OCI-LY1 (cell line): ENCODE measurements around the gene RAB3IL1.
A peak's percentile ranks its signal among the peaks of the same experiment; 100 is the strongest.
"Not testable (repeated sequence)": the region's sequence is repeated elsewhere in the genome, so short reads cannot be mapped to it uniquely, and the experiment has no call there.

Experiments
- H2AFZ ChIP-seq: fragments of 200-600 bp; sonication (generic), shearing (Covaris generic); 2 replicates; pipeline ENCODE4 v1.6.0; 2014; ENCODE audit warnings: antibody characterized with exemption, mild to moderate bottlenecking, low read length
- H3F3A ChIP-seq: fragments of 200-600 bp; sonication (generic), shearing (Covaris generic); 2 replicates; pipeline ENCODE4 v1.6.0; 2014; ENCODE audit warnings: mild to moderate bottlenecking, antibody characterized with exemption, low read length, moderate library complexity; ENCODE audit not compliant: insufficient read depth
- H3K27ac ChIP-seq: fragments of 200-600 bp; sonication (generic); 2 replicates; pipeline ENCODE4 v1.5.1; 2014; ENCODE audit warnings: low read length, mixed run types, mild to moderate bottlenecking, low read depth; ENCODE audit not compliant: poor library complexity, severe bottlenecking
- H3K27me3 ChIP-seq: fragments of 200-600 bp; sonication (generic); 2 replicates; pipeline ENCODE4 v1.6.0; 2014; ENCODE audit warnings: antibody characterized with exemption, mild to moderate bottlenecking, low read length, moderate library complexity; ENCODE audit not compliant: insufficient read depth
- H3K36me3 ChIP-seq: fragments of 200-600 bp; sonication (generic); 2 replicates; pipeline ENCODE4 v1.6.1; 2014; ENCODE audit warnings: mild to moderate bottlenecking, antibody characterized with exemption, low read length, moderate library complexity, mixed read lengths; ENCODE audit not compliant: insufficient read depth
- H3K4me1 ChIP-seq: fragments of 200-600 bp; sonication (generic); 2 replicates; pipeline ENCODE4 v1.5.1; 2014; ENCODE audit warnings: mild to moderate bottlenecking, low read length, moderate library complexity; ENCODE audit not compliant: insufficient read depth, severe bottlenecking
- H3K4me2 ChIP-seq: fragments of 200-600 bp; sonication (generic), shearing (Covaris generic); 2 replicates; pipeline ENCODE4 v1.6.1; 2014; ENCODE audit warnings: low read length
- H3K4me3 ChIP-seq: fragments of 200-600 bp; sonication (generic); 2 replicates; pipeline ENCODE4 v1.5.1; 2014; ENCODE audit warnings: low read length, low read depth, mild to moderate bottlenecking, mixed read lengths; ENCODE audit not compliant: poor library complexity, severe bottlenecking
- H3K79me2 ChIP-seq: fragments of 200-600 bp; shearing (Covaris generic); 2 replicates; pipeline ENCODE4 v1.6.1; 2016; ENCODE audit warnings: mixed run types, low read length, mixed read lengths; ENCODE audit not compliant: insufficient read depth
- H3K9ac ChIP-seq: fragments of 200-600 bp; sonication (generic), shearing (Covaris generic); 2 replicates; pipeline ENCODE4 v1.6.1; 2014; ENCODE audit warnings: mild to moderate bottlenecking, low read length, mixed read lengths
- H3K9me2 ChIP-seq: fragments of 200-600 bp; sonication (generic), shearing (Covaris generic); 2 replicates; pipeline ENCODE4 v1.6.1; 2014; ENCODE audit warnings: low read depth, mild to moderate bottlenecking, low read length, mixed read lengths
- H3K9me3 ChIP-seq: fragments of 200-600 bp; shearing (Covaris generic); 2 replicates; pipeline ENCODE4 v1.6.1; 2014; ENCODE audit warnings: low read length, mixed read lengths
- H4K20me1 ChIP-seq: fragments of 200-600 bp; sonication (generic), shearing (Covaris generic); 2 replicates; pipeline ENCODE4 v1.6.0; 2016; ENCODE audit warnings: mild to moderate bottlenecking, low read length; ENCODE audit not compliant: insufficient read depth
- CTCF ChIP-seq: fragments of 200-600 bp; sonication (generic), shearing (Covaris generic); IDR thresholded peaks from 2 replicates; pipeline ENCODE4 v1.5.1; 2017; ENCODE audit warnings: mild to moderate bottlenecking, antibody characterized with exemption, low read length, moderate library complexity, mixed read lengths
- EZH2 ChIP-seq: fragments of 200-600 bp; sonication (generic), shearing (Covaris generic); IDR thresholded peaks from 2 replicates; pipeline ENCODE4 v1.8.0; 2017; ENCODE audit warnings: borderline replicate concordance, mixed run types, mild to moderate bottlenecking, antibody characterized with exemption, low read length, moderate library complexity, mixed read lengths

Gene RAB3IL1

DNA sequence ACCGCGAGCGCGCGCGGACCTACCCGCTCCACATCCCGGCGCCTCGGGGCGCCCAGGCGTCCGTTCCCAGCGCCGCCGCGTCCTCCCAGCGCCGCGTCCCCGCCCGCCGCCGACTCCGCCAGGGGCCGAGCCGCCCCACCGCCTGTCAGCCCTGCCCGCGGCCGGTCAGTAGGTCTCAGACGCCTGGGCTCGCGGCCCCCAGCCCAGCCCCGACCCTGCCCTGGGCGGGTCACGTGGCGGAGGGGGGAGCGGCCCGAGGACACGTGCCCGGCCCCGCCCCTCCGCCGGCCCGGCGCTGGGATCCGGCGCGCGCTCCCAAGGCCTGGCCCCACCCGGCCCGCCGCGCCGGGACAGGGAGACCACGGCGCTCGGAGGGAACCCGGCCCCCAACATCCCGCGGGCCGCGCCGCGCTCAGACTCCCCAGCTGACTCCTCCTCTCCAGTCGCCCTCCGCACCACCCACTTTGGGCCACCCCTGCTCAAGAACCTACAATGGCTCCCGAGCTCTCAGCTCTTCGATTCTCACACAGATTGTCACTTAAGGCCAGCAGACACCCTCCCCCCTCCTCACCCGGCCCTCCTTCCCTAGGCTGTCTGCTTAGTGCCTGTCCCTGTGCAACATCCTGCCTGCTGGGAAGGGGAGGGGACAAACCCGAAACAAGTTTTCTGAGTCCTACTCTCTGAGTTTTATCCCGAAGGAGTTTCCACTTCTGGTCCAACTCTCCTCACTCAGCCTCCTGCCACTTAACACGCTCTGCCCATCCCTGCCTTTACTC, at the start of gene RAB3IL1:
RAB3IL1 (minus strand) TSS at position 233 of the 776 bp plus-strand sequence; CDS start at position 34, 199 bp downstream.
- no peaks in the 10 kb centered on the region for H4K20me1 ChIP-seq
- no peaks in the 10 kb centered on the region for H3K9me3 ChIP-seq
- H3K4me2 ChIP-seq = no peak within 1 kb of the TSS
- H3K36me3 ChIP-seq = no peaks in the 10 kb centered on the region
- H3K4me3 ChIP-seq = no peak within 1 kb of the TSS
- H3K9ac ChIP-seq = no peak within 1 kb of the TSS
- H3K79me2 ChIP-seq = no peaks in the 10 kb centered on the region
- peaks cover 10% of the 10 kb centered on the region; the same call in 1 of the 2 replicates for H3K27me3 ChIP-seq
- H2AFZ ChIP-seq = no peak within 1 kb of the TSS
- H3K27ac ChIP-seq = no peak within 1 kb of the TSS
- H3K4me1 ChIP-seq = no peaks in the 10 kb centered on the region
- H3F3A ChIP-seq = no peaks in the 10 kb centered on the region
- TF ChIP-seq EZH2 = no peak
- no peak for TF ChIP-seq CTCF
- no peaks in the 10 kb centered on the region for H3K9me2 ChIP-seq

DNA sequence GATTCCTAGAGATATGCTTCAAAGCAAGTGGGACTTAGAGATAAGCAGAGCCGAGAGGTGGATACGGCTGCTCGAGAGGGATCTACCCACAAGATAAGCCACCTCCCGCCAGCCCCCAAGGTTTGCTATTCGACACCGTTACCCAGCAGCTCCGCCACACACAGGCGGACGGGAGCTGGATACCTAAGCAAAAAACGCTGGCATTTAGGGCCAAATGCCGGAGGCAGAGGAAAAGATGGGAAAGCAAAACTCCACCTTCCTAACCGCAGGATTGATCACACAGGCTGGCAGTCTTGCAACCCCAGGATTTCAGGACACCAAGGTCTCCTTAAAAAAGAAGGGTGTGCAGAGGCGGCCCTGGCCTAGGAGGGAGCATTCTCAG, 49.4 kb upstream of the RAB3IL1 start:
- Histone ChIP-seq H3K27me3 (no peaks in the 10 kb centered on the region), H3K79me2 (peaks cover 10% of the 10 kb centered on the region), H2AFZ (no peak overlapping the region), H4K20me1 (no peaks in the 10 kb centered on the region), H3K27ac (no peak overlapping the region), H3F3A (no peaks in the 10 kb centered on the region; the same call in 1 of the 2 replicates), H3K4me3 (peak overlapping the region; percentile 94), H3K9me2 (no peaks in the 10 kb centered on the region), H3K36me3 (peaks cover 33% of the 10 kb centered on the region), H3K4me2 (peak overlapping the region; percentile 94), H3K4me1 (peaks cover 56% of the 10 kb centered on the region), H3K9ac (peak overlapping the region; percentile 81), H3K9me3 (no peaks in the 10 kb centered on the region)
- TF ChIP-seq EZH2 (no peak), CTCF (no peak)

DNA sequence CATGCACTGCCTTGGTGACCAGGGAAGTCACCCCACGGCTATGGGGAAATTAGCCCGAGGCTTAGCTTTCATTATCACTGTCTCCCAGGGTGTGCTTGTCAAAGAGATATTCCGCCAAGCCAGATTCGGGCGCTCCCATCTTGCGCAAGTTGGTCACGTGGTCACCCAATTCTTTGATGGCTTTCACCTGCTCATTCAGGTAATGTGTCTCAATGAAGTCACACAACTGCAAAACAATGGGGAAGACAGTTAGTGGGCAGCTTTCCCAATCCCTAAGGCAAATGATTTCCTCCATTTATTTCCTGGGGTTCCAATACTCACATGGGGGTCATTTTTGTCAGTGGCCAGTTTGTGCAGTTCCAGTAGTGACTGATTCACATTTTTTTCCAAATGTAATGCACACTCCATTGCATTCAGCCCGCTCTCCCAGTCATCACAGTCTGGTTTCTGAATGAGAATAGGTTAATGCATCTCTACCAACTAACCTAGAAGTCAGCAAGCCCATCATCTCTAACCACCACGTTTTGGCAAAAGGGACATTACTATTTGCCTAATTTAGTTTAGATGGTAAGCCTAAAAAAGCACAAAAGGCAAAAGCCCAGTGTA, 47.4 kb upstream of the RAB3IL1 start:
- not testable (repeated sequence) for H3K9ac ChIP-seq, H2AFZ ChIP-seq, H3K79me2 ChIP-seq, H3K27me3 ChIP-seq, H3K27ac ChIP-seq, H3F3A ChIP-seq, H3K9me3 ChIP-seq, H4K20me1 ChIP-seq, H3K9me2 ChIP-seq
- peaks cover 48% of the 10 kb centered on the region for H3K4me1 ChIP-seq
- peak overlapping the region; percentile 94 for H3K4me3 ChIP-seq
- H3K4me2 ChIP-seq = peak overlapping the region; percentile 94; the same call in 1 of the 2 replicates
- H3K36me3 ChIP-seq = peaks cover 33% of the 10 kb centered on the region
